Pulmonary artery endothelial cell (primary cell): ENCODE data around the gene TBXA2R. TPM values are rescaled to one million over a fixed set of nuclear protein-coding genes. Genes with fewer than 3 reads are reported as not detected.
A peak's percentile ranks its signal among the peaks of the same experiment; 100 is the strongest.
"Not testable (repeated sequence)": the region's sequence is repeated elsewhere in the genome, so short reads cannot be mapped to it uniquely, and the experiment has no call there.

Source experiments
- DNase-seq: peaks from one replicate; pipeline ENCODE4 v3.0.0-alpha.2; 2011; ENCODE audit warnings: low read depth, low spot score
- total RNA-seq: library from RNA; depleted of rRNA; stranded (reverse); fragments of >200 nt; gene quantifications from 2 replicates; pipeline ENCODE4 v1.2.3, GENCODE V29; 2014

Gene TBXA2R
- total RNA-seq, 1 donor from 2014 or later: 0.66 TPM

GRCh38 chr19:3641515-3642269, 35.0 kb upstream of the TBXA2R start:
- DNase-seq: no peak

DNA sequence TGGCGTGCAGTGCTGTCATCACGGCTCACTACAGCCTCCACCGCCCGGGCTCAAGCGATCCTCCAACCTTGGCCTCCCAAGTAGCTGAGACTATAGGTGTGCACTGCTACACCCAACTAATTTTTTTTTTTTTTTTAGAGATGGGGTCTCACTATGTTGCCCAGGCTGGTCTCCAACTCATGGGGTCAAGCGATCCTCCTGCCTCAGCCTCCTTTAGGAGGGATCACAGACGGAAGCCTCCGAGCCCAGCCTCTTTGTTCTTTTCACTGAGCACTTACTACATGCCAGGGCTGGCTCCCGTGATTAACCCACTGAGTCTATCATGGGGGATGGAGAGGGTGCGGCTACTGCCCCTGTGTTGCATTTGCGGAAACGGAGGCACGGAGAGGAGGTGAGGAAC, 32.8 kb upstream of the TBXA2R start:
- DNase-seq: no peak

- no peak for DNase-seq
These were observed 31.8 kb upstream of the TBXA2R start for GRCh38 chr19:3638208-3639193.

DNA sequence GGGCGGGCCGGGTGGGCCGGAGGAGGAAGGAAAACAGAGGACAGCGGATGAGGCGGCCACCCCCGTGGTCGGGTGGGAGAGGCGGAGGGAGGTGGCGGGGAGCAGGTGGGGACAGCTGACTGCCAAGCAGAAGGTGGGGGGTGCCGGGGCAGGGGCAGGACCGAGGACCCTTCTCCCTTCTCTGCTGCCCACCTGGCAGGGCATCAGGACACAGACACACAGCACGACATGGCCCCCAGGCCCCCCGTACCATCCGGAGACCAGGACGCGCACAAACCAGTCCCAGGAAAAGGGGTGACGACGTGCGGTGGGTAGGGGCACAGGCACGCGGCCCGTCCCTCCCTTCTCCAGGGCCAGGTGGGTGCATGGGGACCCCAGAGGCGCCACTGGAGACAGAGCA, 30.9 kb upstream of the TBXA2R start:
- no peak for DNase-seq

GRCh38 chr19:3636962-3637361, 30.3 kb upstream of the TBXA2R start:
- no peak for DNase-seq

GRCh38 chr19:3636506-3636905, 29.8 kb upstream of the TBXA2R start:
- no peak for DNase-seq

DNA sequence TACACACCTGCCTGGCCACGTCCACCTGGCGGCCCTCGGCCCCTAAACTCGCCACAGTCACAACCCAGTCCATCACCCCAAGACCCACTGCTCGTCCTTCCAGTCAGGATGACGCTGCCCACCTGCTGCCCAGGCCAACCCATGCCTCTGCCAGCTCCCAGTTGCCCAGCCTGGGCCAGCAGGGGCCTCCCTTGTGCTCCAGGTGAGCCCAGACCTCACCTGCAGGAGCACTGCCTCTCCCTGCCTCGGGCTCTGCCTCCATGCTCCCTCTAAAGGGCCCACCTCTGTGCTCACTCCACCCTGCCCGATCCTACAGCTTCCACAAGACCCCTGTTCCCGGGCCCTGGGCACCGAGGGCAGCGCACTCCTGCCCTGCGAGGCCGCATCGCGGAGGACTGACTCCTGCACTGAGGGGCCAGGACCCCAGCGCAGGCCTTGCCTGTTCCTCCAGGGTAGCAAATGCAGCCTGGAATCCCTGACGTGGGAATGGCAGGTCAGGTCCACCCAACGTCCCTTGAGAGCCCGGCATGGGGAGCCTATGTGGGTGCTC, 27.9 kb upstream of the TBXA2R start:
- DNase-seq: no peak

GRCh38 chr19:3633559-3633988, 26.9 kb upstream of the TBXA2R start:
- DNase-seq: no peak

DNA sequence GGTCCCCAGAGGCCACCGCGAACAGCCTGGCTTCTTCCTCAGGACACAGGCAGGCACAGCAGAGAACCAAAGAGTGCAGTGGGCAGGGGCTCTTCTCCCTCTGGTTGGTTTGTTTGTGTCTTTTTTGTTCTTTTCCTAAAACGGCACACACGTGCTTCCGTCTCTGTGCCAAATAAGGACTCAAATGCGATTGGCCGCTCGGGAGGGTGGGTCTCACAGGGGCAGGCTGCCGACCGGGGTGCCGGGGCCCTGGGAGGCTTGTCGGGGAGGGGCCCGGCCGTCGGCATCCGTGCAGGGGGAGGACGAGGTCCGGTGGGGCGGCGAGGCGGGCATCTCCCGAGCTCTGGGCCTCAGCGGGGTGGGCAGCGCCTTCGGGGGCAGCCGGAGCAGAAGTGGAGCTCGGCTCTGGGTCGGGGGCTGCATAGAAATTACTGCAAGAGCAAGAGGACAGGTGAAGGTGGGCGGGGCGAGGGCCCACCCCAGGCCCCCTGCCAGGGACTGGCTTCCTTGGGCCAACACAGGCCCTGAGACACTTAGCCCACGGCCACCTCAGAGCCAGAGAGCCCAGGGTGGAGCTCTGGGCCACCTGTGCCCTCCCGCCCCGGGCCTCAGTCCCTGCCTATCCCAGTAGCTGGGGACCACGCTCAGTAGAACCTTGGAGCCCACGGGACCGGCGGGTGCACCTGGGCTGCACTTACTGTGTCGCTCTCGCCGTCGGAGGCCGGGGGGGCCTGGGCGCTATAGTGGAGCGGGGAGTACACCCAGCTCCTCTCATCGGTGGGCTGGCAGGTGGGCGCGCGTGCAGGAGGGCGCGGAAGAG, 26.3 kb upstream of the TBXA2R start:
- no peak for DNase-seq

GRCh38 chr19:3632098-3632497, 25.4 kb upstream of the TBXA2R start:
- no peak for DNase-seq

DNA sequence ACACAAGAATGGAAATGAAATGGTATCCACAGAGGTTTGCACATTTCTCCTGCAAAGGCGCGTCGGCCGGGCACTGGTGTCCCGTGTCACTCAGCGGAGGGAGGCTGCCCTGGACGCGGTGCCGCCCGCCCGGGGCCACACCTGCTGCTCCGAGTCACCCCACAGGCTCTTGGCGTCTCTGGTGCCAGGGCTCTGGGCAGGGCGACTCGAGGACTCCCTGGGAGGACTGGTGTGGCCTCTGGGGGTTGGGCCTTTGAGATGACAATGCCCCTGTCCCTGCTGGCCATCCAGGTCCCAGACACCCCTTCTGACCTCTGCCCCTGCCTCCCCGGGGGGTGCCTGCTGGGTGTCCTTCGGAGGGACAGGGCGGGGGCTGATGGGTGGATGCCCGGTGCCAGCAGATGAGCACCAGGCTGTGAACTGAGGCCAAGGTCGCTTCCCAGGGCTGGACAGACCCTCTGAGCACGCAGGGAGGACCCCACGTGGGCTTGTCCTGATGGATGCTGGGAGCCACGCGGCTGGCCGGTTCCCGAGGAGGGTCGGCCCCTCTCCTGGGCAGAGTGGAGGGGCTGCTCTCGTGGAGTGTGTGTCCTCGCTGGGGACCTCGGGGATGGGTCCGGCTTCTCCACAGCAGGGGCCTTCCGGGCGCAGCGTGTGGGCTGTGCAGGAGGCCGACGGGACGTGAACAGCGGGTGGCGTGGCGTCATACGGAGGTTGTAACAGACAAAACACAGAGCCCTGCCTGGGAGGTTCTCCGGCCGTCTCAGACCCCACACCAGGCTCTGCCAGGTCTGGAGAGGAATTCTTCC, 24.6 kb upstream of the TBXA2R start:
- DNase-seq: no peak

- not testable (repeated sequence) for DNase-seq
These were observed 22.1 kb upstream of the TBXA2R start for GRCh38 chr19:3628766-3629165.

DNA sequence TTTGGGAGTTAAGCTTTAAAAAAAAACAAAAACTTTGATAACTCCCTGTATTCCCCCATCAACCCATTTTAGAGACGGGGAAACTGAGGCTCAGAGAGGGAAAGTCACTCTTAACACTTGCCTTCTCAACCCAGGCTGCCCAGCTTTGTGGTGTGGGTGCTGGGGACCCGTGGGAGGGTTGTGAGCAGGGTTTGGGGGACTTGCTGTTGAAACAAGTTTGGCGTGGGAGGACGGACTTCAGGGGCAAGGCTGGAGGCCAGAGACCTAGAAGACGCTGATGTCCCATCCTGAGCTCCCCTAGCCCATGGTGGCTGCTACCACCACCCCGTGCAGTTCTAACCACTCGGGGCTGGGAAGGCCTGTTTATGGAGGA, 20.7 kb upstream of the TBXA2R start:
- DNase-seq: no peak

DNA sequence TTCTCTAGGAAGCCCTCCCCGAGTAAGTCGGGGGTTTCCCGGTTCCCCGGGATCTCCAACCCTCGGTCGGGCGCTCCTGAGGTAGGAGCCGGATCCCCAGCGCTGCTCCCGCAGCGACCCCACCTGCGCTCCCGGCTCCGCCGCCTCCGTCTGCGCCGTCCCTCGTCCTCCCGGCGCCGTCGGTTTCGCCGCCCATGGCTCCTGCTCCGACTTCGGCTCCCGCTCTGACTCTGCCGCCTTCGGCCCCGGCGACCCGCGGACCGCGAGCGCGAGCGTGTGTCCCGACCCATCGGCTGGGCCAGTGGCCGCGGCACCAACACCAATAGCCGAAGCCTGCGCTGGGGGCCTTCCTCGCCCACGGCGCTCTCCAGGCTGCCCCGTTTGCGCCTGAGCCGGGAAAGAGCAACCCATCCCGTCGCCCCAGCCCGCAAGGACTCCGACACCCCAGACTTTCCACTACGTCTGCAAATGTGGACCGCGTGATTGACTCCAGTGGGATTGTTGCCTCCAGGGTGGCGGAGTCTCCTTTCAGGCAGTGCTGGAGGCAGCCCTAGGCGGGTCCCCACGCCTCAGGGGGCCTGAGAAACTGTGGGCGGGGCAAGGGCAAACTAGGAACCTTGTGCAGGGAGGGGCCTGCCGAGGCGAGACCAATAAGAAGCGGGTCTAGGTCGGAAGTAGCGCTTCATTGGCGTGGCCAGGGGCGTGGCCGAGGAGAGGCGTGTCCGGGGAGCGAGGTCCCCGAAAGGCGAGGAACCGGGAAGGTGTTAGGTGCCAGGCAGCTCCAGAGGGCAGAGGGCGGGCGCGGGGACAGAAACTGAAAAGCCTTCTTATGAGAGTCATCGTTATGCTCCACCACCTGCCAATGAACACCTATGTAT, 20.0 kb upstream of the TBXA2R start, which contains the start of gene CACTIN:
CACTIN (minus strand) TSS at position 318 of the 878 bp plus-strand sequence; CDS start at position 290, 28 bp downstream.
- DNase-seq: peak; percentile 88

GRCh38 chr19:3625996-3626472, 19.4 kb upstream of the TBXA2R start:
- DNase-seq: no peak

DNA sequence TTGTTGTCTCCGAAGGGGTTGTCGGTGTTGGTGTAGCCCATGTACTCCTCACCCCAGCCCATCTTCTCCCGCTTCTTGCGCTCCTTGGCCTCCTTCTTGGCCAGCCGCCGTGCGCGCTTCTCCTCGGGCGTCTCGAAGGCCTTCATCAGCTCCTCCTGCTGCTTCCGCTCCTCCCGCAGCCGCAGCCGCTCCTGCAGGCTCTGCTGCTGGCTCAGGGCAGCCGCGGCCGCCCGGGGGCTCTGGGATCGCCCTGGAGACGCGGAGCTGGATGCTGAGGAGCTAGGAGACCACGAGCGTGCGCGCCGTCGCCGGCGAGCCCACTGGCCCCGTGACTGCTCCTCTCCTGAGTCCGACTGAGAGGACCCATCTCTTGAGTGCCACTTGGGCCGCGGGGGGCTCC, 17.0 kb upstream of the TBXA2R start:
- DNase-seq: no peak

DNA sequence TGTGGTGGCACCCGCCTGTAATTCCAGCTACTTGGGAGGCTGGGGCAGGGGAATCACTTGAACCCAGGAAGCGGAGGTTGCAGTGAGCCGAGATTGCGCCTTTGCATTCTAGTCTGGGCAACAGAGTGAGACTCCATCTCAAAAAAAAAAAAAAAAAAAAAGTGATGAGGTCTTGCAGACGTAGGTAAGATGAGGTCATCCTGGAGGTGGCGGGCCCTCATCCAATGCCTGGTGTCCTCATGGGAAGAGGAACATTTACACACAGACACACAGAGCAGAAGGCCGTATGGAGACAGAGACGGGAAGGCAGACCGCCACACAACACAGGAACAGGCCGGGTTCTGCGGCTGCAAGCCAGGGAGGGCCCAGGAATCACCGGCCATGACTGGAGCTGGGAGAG, 15.5 kb upstream of the TBXA2R start:
- DNase-seq: no peak

DNA sequence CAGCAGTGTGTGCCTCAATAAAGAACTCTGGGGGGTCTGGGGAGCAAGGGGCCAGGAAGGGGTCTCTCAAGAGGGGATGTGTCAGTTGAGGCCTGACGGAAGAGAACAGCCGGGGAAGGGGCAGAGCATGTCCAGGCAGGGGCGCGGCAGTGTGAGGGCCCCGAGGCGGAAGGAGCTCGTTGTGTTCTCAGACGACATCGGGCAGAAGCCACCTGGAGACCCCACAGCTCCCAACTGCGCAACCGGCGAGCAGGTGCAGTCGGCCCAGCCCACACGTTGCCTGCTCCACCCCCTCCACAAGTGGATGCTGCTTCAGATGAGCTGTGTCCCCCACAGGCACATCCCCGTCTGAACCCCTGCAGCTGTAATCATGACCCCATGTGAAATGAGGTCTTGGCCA, 15.0 kb upstream of the TBXA2R start:
- no peak for DNase-seq
